ENCODE results near the gene IVD.
"Not testable (repeated sequence)": the region's sequence is repeated elsewhere in the genome, so short reads cannot be mapped to it uniquely, and the experiment has no call there.

Gene IVD

DNA sequence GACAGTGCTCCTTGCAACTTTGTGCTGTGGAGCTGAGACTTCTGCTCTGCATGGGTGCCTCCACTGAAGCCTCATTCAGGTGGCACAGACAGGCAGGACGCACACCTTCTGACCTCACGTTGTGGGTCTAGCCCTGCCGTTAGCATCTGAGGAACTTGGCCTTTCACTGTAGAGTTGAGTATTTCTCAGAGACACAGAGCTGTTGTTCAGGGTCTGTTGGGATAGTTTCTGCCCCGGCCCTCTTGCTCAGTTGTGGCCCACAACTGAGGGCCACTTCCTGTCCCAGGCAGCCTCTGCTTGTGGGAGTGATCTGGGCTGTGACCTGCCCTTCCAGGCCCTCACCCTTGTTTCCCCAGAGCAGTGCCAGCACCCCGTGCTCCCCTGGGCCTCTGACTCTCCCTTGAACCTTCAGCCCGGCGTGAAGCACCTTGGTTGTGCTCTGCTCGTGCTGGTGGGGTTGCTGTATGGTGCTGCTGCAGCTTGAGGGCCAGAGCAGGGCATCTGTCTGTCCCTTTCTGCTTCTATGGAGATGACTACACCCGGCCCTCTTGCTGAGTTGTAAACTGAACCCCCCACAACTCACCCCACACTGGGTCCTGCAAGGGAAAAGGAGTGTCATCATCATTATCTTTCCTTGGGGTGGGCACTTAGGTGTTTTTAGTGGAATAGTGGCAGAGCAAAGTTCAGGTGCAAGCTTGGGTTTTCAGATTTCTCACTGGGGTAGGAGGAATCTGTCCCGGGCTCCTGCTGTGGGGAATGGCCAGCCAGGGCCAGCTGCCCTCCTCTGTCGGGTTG, 46.9 kb downstream of the IVD start:
- TF ChIP-seq, protein P1, sequence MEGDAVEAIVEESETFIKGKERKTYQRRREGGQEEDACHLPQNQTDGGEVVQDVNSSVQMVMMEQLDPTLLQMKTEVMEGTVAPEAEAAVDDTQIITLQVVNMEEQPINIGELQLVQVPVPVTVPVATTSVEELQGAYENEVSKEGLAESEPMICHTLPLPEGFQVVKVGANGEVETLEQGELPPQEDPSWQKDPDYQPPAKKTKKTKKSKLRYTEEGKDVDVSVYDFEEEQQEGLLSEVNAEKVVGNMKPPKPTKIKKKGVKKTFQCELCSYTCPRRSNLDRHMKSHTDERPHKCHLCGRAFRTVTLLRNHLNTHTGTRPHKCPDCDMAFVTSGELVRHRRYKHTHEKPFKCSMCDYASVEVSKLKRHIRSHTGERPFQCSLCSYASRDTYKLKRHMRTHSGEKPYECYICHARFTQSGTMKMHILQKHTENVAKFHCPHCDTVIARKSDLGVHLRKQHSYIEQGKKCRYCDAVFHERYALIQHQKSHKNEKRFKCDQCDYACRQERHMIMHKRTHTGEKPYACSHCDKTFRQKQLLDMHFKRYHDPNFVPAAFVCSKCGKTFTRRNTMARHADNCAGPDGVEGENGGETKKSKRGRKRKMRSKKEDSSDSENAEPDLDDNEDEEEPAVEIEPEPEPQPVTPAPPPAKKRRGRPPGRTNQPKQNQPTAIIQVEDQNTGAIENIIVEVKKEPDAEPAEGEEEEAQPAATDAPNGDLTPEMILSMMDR (conservative IDR thresholded peaks at IDR 0.05; ENCODE audit: low read depth, low read length), result no peak

DNA sequence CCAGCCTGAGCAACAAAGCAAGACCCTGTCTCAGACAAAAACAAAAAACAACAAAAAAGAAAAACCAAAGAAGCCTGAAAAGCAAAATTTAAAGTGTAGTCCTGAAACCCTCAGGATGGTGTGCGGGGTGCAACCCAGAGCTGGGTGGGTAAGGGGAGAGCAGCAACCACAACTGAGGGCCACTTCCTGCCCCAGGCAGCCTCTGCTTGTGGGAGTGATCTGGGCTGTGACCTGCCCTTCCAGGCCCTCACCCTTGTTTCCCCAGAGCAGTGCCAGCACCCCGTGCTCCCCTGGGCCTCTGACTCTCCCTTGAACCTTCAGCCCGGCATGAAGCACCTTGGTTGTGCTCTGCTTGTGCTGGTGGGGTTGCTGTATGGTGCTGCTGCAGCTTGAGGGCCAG, 48.3 kb downstream of the IVD start:
- not testable (repeated sequence) for H3K4me3 ChIP-seq (ENCODE audit: low read length); DNase-seq (ENCODE audit: low read depth)

More for the DNA sequence above, 46.9 kb downstream of the IVD start:
- DNase-seq (ENCODE audit: low read depth), result no peak
- no peak overlapping the region for H3K4me3 ChIP-seq (ENCODE audit: low read length)

DNA sequence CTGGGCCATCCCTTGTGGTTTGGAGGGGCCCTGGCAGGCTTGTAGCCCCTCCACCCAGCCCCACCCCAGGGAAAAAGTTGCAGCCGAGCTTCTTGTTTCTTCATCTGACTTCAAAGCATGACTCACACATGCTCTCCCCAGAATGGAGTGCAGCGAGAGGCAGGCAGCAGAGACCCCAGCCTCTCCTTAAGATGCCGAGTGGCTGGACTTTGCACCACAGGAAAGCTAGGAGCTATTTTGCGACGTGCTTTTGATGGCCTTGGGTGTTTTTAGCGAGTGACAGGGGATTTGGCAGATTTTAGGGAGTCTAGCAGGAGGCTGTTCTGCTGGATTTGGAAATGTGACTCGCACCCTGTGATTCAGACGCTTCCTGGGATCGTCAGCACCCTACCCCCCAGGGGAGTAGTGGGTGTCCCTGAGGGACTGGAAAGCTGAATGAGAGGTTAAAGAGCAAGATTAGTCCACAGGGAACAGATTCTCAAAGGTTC, 49.4 kb downstream of the IVD start:
- DNase-seq (ENCODE audit: low read depth), result no peak
- TF ChIP-seq, protein P1 (conservative IDR thresholded peaks at IDR 0.05; ENCODE audit: low read depth, low read length), result no peak
- H3K4me3 ChIP-seq (ENCODE audit: low read length), result no peak overlapping the region

DNA sequence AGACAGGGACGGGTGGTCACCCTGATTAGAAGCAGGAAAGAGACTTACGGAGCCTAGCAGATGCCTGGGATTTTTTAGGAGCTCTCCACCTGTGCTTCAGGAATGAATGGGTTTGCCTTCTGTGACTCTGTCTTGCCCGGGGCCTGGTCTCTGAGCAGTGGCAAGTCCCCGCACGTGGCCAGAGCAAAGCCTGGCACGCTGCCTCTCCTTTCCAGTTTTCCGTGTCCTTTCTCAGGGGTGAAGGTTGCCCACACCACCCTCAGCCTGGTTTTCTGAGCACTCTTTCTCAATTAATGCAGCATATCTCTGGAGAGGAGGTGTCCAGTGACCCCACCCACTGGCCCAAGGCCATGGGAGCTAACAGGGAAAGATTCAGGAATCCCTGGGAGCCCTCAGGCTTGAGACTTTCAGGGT, 50.7 kb downstream of the IVD start:
- DNase-seq (ENCODE audit: low read depth), result no peak
- TF ChIP-seq, protein P1 (conservative IDR thresholded peaks at IDR 0.05; ENCODE audit: low read depth, low read length), result no peak
- H3K4me3 ChIP-seq (ENCODE audit: low read length), result no peak overlapping the region

DNA sequence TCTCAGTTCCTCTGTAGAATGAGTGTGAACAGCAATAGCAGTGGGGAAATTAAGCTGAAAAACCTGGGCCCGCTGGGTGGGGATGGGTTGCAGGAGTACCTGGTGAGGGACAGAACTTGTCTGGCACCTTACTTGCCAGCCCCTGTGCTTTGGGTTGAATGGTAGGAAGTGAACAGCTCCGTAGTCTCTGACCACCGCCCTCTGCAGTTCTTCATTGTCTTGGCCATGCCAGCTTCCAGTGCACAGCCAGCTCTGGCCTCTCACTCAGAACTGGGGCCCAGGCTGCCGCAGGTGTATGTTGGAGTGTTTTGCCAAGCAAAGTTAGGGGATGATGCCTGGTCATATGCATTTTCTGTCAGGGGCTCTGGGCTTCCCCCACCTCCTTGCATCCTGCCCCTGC, 51.1 kb downstream of the IVD start:
- H3K4me3 ChIP-seq (ENCODE audit: low read length), result no peak overlapping the region
- TF ChIP-seq, protein P1 (conservative IDR thresholded peaks at IDR 0.05; ENCODE audit: low read depth, low read length), result no peak
- no peak for DNase-seq (ENCODE audit: low read depth)

DNA sequence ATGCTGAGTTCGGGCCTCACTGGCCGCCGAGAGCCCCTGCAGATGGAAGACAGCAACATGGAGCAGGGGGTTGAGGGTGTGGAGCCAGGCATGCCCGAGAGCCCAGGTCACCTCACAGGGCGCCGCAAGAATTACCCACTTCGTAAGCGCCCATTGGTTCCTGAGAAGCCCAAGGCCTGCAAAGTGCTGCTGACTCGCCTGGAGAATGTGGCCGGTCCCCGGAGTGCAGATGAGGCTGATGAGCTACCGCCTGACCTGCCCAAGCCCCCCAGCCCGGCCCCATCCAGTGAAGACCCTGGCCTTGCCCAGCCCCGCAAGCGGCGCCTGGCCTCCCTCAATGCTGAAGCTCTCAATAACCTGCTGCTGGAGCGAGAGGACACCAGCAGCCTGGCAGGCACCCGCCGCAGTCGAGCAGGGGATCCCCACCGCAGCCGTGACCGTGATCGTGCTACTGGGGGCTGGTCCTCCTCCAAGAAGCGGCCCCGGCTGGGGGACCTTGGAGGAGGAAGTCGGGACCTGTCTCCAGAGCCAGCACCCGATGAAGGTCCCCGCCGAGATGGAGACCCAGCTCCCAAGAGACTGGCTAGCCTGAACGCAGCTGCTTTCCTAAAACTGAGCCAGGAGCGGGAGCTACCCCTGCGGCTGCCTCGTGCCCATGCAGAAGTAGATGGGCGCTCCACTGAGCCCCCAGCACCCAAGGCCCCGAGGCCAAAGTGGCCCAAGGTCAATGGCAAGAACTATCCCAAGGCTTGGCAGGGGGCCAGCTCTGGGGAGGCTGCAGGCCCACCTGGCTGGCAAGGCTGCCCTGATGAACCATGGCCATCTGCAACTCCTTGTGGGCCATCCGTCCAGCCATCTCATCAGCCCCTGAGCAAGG, 53.1 kb downstream of the IVD start:
- no peak for DNase-seq (ENCODE audit: low read depth)
- H3K4me3 ChIP-seq (ENCODE audit: low read length), result no peak overlapping the region
- TF ChIP-seq, protein P1 (conservative IDR thresholded peaks at IDR 0.05; ENCODE audit: low read depth, low read length), result no peak

DNA sequence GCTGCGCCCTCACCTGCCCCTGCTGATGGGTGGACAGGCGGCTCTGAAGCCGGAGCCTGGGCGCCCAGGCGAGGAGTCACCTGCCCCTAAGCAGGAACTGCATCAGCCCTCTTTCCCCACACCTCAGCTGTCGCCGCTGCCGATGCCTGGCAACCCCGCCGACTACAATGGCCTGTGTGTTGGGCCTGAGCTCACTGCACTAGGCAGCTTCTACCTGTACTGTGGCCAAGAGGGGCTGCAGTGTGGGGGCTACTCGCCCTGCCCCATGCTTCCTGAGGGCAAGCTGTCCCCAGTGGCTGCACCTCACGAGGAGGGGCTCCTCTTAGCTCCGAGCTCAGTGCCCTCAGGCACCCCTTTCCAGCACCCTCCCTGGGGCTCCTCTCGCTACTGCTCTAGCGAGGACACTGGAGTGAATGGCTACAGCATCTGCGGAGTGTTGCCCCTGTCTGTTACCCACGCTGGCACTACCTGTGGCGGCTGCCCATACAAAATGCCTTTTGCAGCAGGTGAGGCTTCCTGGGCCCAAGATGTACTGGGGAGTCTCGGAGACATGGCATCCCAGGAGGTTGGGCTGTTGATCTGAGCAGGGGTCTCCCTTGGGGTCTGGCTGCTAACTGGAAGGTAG, 53.9 kb downstream of the IVD start:
- H3K4me3 ChIP-seq (ENCODE audit: low read length), result no peak overlapping the region
- TF ChIP-seq, protein P1 (conservative IDR thresholded peaks at IDR 0.05; ENCODE audit: low read depth, low read length), result no peak
- DNase-seq (ENCODE audit: low read depth), result no peak

Measured in retinal pigment epithelial cell (primary cell).